Endothelial cell of umbilical vein (primary cell): Measurements from ENCODE around the gene WDR36. TPM values are rescaled to one million over a fixed set of nuclear protein-coding genes. Genes with fewer than 3 reads are reported as not detected.

Experiments used
- BruUV-seq: library from RNA; stranded (reverse); fragments of 400-500 nt; replicated peaks from 2 replicates; lab custom pipeline; 2021; lab: Mats Ljungman, UMichigan
- CTCF ChIA-PET: fragments of 300-600, 350-600 bp; sonication (Branson Sonifier 250); formaldehyde crosslinking; loops from one replicate; lab custom pipeline; 2021; ENCODE audit warnings: antibody characterized with exemption, inconsistent platforms; lab: Charles Lee
- POLR2A ChIA-PET: fragments of 300-600, 350-600 bp; sonication (Branson Sonifier 250); formaldehyde crosslinking; loops from one replicate; lab custom pipeline; 2021; ENCODE audit warnings: antibody characterized with exemption, inconsistent platforms; lab: Charles Lee
- DNase-seq: peaks from one replicate; pipeline ENCODE4 v3.0.0-alpha.2; 2011; ENCODE audit warnings: low read depth, low spot score
- FAIRE-seq: peaks from 2 replicates; lab custom pipeline; 2011; peaks lifted over from hg19 to GRCh38; lab: Jason Lieb, UNC
- H2AFZ ChIP-seq: 2 replicates; pipeline ENCODE4 v1.6.0; 2012; ENCODE audit warnings: low read depth, low read length, control low read depth, inconsistent platforms
- H3K27ac ChIP-seq: 2 replicates; pipeline ENCODE4 v1.5.1; 2011; ENCODE audit warnings: low read depth, mild to moderate bottlenecking, control low read depth, low read length, moderate library complexity; ENCODE audit not compliant: insufficient read depth
- H3K27me3 ChIP-seq, 2 experiments: 2 replicates each; pipeline versions ENCODE4 v1.6.0 to v1.6.1; 2011; ENCODE audit warnings: low read length in 2 of 2, mixed read lengths in 1 of 2; ENCODE audit not compliant: control insufficient read depth in 2 of 2, insufficient read depth in 2 of 2
- H3K36me3 ChIP-seq, 2 experiments: 2 replicates in 1 of 2; 3 replicates in 1 of 2; pipeline ENCODE4 v1.5.1; 2011; ENCODE audit warnings: low read length in 2 of 2, mild to moderate bottlenecking in 1 of 2, moderate library complexity in 1 of 2; ENCODE audit not compliant: control insufficient read depth in 2 of 2, insufficient read depth in 2 of 2; ENCODE audit errors: extremely low read depth in 1 of 2
- H3K4me1 ChIP-seq: 3 replicates; pipeline ENCODE4 v1.5.1; 2011; ENCODE audit warnings: mild to moderate bottlenecking, low read length; ENCODE audit not compliant: control insufficient read depth, insufficient read depth; ENCODE audit errors: extremely low read depth
- H3K4me2 ChIP-seq: 2 replicates; pipeline ENCODE4 v1.6.1; 2011; ENCODE audit warnings: low read length, control low read depth, mixed read lengths; ENCODE audit not compliant: insufficient read depth
- H3K4me3 ChIP-seq, 3 experiments: fragments of 200-600 bp in 1 of 3; sonication (generic), shearing (Covaris generic) in 1 of 3; replicated peaks in 1 of 3; 2 replicates each; pipeline ENCODE4 v1.5.1; 2011 to 2016; ENCODE audit warnings: control low read depth in 3 of 3, low read length in 3 of 3, mild to moderate bottlenecking in 2 of 3, inconsistent platforms in 1 of 3, low read depth in 1 of 3, moderate library complexity in 1 of 3; ENCODE audit not compliant: insufficient read depth in 1 of 3
- H3K79me2 ChIP-seq: 2 replicates; pipeline ENCODE4 v1.6.0; 2012; ENCODE audit warnings: low read length, inconsistent platforms; ENCODE audit not compliant: control insufficient read depth, insufficient read depth
- H3K9ac ChIP-seq: replicated peaks from 2 replicates; pipeline ENCODE3; 2011; ENCODE audit warnings: low read length, control low read depth; ENCODE audit not compliant: insufficient read depth; ENCODE audit errors: extremely low read depth
- H3K9me1 ChIP-seq: replicated peaks from 3 replicates; pipeline ENCODE4 v1.6.0; 2011; ENCODE audit warnings: mild to moderate bottlenecking, low read length; ENCODE audit not compliant: control insufficient read depth, insufficient read depth; ENCODE audit errors: extremely low read depth
- H3K9me3 ChIP-seq: replicated peaks from 2 replicates; pipeline ENCODE4 v1.5.1; 2012; ENCODE audit warnings: low read length, inconsistent platforms; ENCODE audit not compliant: control insufficient read depth, insufficient read depth
- H4K20me1 ChIP-seq: replicated peaks from 2 replicates; pipeline ENCODE3; 2011; ENCODE audit warnings: mild to moderate bottlenecking, low read length; ENCODE audit not compliant: control insufficient read depth, insufficient read depth; ENCODE audit errors: extremely low read depth
- CTCF ChIP-seq, 2 donors: IDR thresholded peaks; 1 replicate in 1 of 2; 2 replicates in 1 of 2; pipeline ENCODE4 v1.5.1; 2011; ENCODE audit warnings: low read length in 2 of 2, mild to moderate bottlenecking in 2 of 2, moderate library complexity in 2 of 2, control low read depth in 1 of 2, inconsistent platforms in 1 of 2, low read depth in 1 of 2; ENCODE audit not compliant: insufficient read depth in 1 of 2; ENCODE audit errors: extremely low read depth in 1 of 2
- EZH2 ChIP-seq: IDR thresholded peaks from 2 replicates; pipeline ENCODE4 v1.6.1; 2012; ENCODE audit warnings: borderline replicate concordance, low read depth, mild to moderate bottlenecking, moderate library complexity, low read length, inconsistent platforms; ENCODE audit not compliant: severe bottlenecking
- FOS ChIP-seq: IDR thresholded peaks from 2 replicates; pipeline ENCODE4 v1.6.1; 2011; ENCODE audit warnings: mild to moderate bottlenecking, low read length, moderate library complexity, borderline replicate concordance; ENCODE audit not compliant: insufficient read depth
- GATA2 ChIP-seq: IDR thresholded peaks from 2 replicates; pipeline ENCODE4 v1.7.0; 2011; ENCODE audit warnings: low read depth, mild to moderate bottlenecking, moderate library complexity, mixed read lengths, low read length; ENCODE audit not compliant: insufficient read length, insufficient read depth
- JUN ChIP-seq: IDR thresholded peaks from 2 replicates; pipeline ENCODE4 v1.6.1; 2011; ENCODE audit warnings: borderline replicate concordance, low read depth; ENCODE audit not compliant: insufficient read length, insufficient read depth
- MAX ChIP-seq: IDR thresholded peaks from 2 replicates; pipeline ENCODE4 v1.6.1; 2011; ENCODE audit not compliant: insufficient read depth, insufficient read length
- MYC ChIP-seq: IDR thresholded peaks from one replicate; pipeline ENCODE4 v1.6.1; 2011; ENCODE audit warnings: mild to moderate bottlenecking, low read depth, low read length
- POLR2A ChIP-seq: IDR thresholded peaks from 2 replicates; pipeline ENCODE4 v1.6.1; 2012; ENCODE audit warnings: low read depth, mild to moderate bottlenecking, control low read depth, low read length
- POLR2AphosphoS5 ChIP-seq: IDR thresholded peaks from 2 replicates; pipeline ENCODE4 v1.6.1; 2012; ENCODE audit warnings: low read depth, mild to moderate bottlenecking, control low read depth, low read length, moderate library complexity; ENCODE audit not compliant: insufficient read depth
- dilution Hi-C: fragments of 300-500 bp; cut with MboI; formaldehyde crosslinking; loops from one replicate; pipeline ENCODE4 v1.15.0; 2019; ENCODE audit warnings: low sequenced_read_pairs; ENCODE audit not compliant: extremely low pct_ligation_motif_present
- intact Hi-C: fragments of 100-400 bp; cut with micrococcal nuclease; formaldehyde crosslinking; loops from one replicate; pipeline ENCODE4 v1.10.0; 2022
- polyA plus RNA-seq, 4 experiments: library from polyadenylated mRNA; depleted of rRNA in 3 of 4; stranded (reverse) in 3 of 4; unstranded in 1 of 4; fragments of >200 nt; gene quantifications; 2 replicates each; pipeline versions ENCODE4 v1.2.1 to v1.2.3, GENCODE V29; 2011 to 2012; ENCODE audit warnings: missing spikeins in 1 of 4
- total RNA-seq: library from RNA; stranded (reverse); gene quantifications from 2 replicates; pipeline ENCODE4 v1.2.3, GENCODE V29; 2021

WDR36 gene
- total and polyA plus RNA-seq, 2 donors (not counting 3 experiments of a cell fraction or from before 2014, with no cell fraction given) = 10.6 to 30.2 TPM

- no peaks in the 10 kb centered on the region for H3K27me3 ChIP-seq
- no peak overlapping the region for H3K9ac ChIP-seq
- H2AFZ ChIP-seq = no peak overlapping the region
- CTCF ChIA-PET = interaction anchor here (1.1 to 1.3 kb wide), 3 partner anchors 8 to 24 kb away, joined by 3 to 4 read pairs (median 3); no protein-coding TSS in a partner anchor
- H3K4me2 ChIP-seq = no peak overlapping the region
- no peaks in the 10 kb centered on the region for H3K4me1 ChIP-seq
- H4K20me1 ChIP-seq = no peaks in the 10 kb centered on the region
- H3K9me3 ChIP-seq = no peaks in the 10 kb centered on the region
- FAIRE-seq (no peak), DNase-seq (no peak)
- dilution Hi-C loops = no loop called here
- H3K4me3 ChIP-seq = no peak overlapping the region
- no peaks in the 10 kb centered on the region for H3K79me2 ChIP-seq
- peaks cover 8 to 51% of the 10 kb centered on the region in 2 experiments for H3K36me3 ChIP-seq
- no peaks in the 10 kb centered on the region for H3K9me1 ChIP-seq
- no TSS peak for BruUV-seq
- TF ChIP-seq GATA2 (no peak), CTCF (IDR thresholded peaks at IDR 0.05; ENCODE audit: extremely low read depth in 1 of 2, insufficient read depth in 1 of 2, low read depth in 1 of 2, low read length in 2 of 2) (no peak), FOS (no peak), EZH2 (no peak), MYC (no peak), JUN (no peak), POLR2A (no peak), MAX (no peak), POLR2AphosphoS5 (no peak)
- POLR2A ChIA-PET = no interaction called here
- no peak overlapping the region for H3K27ac ChIP-seq
- intact Hi-C loops = no loop called here
These were observed 15.2 kb downstream of the WDR36 start for GRCh38 chr5:111107371-111107770.
